B cell (primary cell): ENCODE data around the gene PTPN13.

Source experiments
- EZH2 ChIP-seq: IDR thresholded peaks from 2 replicates; pipeline ENCODE4 v1.6.1; 2012; ENCODE audit warnings: borderline replicate concordance, low read depth, mild to moderate bottlenecking, moderate library complexity, low read length; ENCODE audit not compliant: insufficient read depth, poor library complexity, severe bottlenecking
- TF ChIP-seq, protein P1 (sequence below): fragments of 200-600 bp; IDR thresholded peaks from one replicate; pipeline ENCODE4 v1.8.0; 2022; ENCODE audit warnings: antibody characterized with exemption, mild to moderate bottlenecking

DNA sequence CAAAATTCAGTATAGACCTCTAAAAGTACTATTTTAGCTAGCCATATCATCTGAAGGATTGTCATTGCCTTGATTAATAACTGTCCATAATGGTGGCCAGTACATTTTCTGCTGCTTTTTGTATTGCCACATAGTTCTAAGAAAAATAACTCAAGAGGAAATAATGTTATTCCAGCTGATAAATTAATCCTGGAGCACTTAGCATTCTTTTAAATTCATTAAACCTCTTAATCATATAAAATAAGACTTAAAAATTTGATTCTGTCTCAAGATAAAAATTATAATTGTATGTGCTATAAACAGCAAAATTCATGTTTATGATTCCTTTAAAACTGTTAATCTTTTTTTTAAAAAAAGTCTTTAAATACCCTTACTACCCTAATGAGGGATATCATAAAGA, 12.7 kb downstream of the PTPN13 start:
- TF ChIP-seq, protein P1, sequence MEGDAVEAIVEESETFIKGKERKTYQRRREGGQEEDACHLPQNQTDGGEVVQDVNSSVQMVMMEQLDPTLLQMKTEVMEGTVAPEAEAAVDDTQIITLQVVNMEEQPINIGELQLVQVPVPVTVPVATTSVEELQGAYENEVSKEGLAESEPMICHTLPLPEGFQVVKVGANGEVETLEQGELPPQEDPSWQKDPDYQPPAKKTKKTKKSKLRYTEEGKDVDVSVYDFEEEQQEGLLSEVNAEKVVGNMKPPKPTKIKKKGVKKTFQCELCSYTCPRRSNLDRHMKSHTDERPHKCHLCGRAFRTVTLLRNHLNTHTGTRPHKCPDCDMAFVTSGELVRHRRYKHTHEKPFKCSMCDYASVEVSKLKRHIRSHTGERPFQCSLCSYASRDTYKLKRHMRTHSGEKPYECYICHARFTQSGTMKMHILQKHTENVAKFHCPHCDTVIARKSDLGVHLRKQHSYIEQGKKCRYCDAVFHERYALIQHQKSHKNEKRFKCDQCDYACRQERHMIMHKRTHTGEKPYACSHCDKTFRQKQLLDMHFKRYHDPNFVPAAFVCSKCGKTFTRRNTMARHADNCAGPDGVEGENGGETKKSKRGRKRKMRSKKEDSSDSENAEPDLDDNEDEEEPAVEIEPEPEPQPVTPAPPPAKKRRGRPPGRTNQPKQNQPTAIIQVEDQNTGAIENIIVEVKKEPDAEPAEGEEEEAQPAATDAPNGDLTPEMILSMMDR, result no peak
- no peak for TF ChIP-seq EZH2
